CD4-positive, alpha-beta T cell treated with Interleukin-4 for 4 hours (primary cell): Measurements from ENCODE around the gene CISD2.
"Not testable (repeated sequence)": the region's sequence is repeated elsewhere in the genome, so short reads cannot be mapped to it uniquely, and the experiment has no call there.

ENCODE experiments used
- DNase-seq: peaks from one replicate; pipeline ENCODE4 v3.0.0-alpha.2; 2020

CISD2 gene

GRCh38 chr4:102868781-102869568, at the start of gene CISD2:
CISD2 (plus strand) TSS chr4:102868992; CDS start chr4:102869085, 93 bp downstream.
- peak; percentile 90 for DNase-seq

DNA sequence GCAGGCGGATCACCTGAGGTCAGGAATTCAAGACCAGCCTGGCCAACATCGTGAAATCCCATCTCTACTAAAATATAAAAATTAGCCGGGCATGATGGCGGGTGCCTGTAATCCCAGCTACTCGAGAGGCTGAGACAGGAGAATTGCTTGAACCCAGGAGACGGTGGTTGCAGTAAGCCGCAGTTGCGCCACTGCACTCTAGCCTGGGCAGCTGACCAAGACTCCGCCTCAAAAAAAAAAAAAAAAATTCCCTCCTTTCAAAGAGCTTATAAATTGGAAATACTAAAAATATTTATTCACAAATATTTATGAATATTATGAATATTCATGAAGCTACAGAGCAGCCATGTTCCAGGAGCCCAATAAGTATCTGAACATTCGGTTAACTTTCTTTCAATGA, 49.7 kb upstream of the CISD2 start:
- DNase-seq = not testable (repeated sequence)

- peak; percentile 55 for DNase-seq
Measured at GRCh38 chr4:102819588-102820365, 49.0 kb upstream of the CISD2 start.

GRCh38 chr4:102823464-102823863, 45.3 kb upstream of the CISD2 start:
- no peak for DNase-seq

- DNase-seq = no peak
Measured at GRCh38 chr4:102823897-102824296, 44.9 kb upstream of the CISD2 start.

- DNase-seq = no peak
Measured at GRCh38 chr4:102824398-102824797, 44.4 kb upstream of the CISD2 start.

- DNase-seq = peak; percentile 40
Measured at GRCh38 chr4:102825261-102826091, 43.3 kb upstream of the CISD2 start.

DNA sequence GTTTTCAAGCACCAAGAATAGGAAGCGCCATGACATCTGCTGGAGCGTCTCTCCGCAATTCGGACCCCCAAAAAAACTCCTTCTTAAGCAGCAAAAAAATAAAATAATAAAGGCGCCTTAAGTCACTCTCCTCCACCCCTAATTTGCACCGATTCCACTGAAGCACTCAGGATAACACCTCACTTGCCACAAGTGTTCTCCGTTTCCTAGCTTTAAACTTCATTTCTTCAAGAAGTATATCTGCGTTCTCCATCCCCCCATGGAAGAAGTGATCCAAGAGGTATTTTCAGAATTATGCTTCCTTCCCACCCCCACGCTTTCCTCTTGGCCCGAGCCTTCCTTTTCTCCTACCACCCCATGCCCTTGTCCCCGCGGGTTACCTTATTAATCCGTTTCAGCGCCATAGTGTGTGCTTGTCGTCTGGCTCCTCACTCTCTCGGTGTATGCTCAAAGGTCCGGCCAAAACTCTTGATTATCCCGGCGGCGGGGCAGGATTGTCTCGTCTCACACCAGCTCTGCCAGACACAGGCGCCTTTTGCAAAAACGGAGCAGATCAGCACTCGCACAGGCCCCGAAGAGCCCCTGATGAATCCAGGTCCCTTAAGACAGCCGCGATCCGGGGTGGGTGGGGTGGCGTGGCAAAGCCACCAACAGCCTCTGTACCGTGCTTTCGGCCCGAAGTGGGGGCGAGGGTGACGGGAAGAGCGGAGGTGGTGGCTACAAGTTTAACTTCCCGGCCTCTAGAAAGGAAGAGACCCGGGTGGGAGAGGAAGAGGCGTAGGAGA, 42.5 kb upstream of the CISD2 start:
- no peak for DNase-seq

- peak; percentile 96 for DNase-seq
Measured at GRCh38 chr4:102826890-102827673, 41.7 kb upstream of the CISD2 start, which contains the start of gene UBE2D3. UBE2D3 (minus strand) TSS chr4:102827551; CDS start chr4:102826508, 1,043 bp downstream.

GRCh38 chr4:102827674-102828496, 40.9 kb upstream of the CISD2 start:
- DNase-seq = peak; percentile 100

DNA sequence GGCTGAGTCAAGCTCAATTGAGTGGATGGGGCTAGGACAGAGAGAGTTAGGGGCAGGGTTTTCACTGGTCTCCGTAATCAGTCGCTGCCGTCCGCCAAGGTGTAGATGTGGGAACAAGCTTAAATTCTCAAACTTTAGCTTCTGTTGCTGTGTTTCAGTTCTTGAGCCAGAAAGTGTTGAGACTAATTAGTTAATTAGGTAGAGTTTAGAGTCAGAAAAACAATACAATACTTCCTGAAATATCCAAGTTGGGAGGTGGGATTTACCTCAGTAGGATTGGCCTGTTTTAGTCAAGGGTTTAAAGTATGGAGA, 40.3 kb upstream of the CISD2 start:
- DNase-seq = no peak

DNA sequence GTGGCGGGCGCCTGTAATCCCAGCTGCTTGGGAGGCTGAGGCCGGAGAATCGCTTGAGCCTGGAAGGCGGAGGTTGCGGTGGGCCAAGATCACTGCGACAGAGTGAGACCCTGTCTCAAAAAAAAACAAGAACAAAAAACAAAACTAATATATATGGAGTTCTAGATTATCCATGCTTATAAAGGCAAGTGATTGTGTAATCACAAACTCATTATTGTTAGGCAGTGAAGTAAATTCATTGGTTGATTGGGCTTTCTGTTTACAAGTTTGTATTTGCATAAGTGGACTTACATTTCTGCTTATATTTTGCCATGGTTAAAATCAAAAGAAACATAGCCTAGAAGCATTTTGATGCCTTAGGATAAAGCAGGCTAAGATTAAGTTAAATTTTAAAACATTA, 39.0 kb upstream of the CISD2 start:
- no peak for DNase-seq

DNA sequence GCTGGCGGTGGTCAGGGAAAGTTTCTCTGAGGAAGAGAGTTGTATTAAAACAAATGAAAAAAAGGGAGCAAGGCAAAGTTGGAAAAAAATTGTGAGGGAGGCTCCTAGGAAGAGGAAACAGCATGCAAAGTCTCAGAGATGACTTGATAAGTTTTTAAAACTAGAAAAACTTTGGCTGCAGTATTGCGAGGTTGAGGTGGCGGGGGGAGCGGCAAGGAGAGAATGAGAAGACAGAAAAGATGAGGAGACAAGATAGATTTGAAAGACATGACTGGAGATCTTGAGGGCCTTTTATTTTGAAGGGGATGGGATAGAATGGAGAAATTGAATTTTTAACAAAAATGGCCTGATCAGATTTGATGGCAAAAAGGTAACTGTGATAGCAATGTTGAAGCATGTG, 36.7 kb upstream of the CISD2 start:
- DNase-seq = no peak

GRCh38 chr4:102832667-102833066, 36.1 kb upstream of the CISD2 start:
- no peak for DNase-seq

DNA sequence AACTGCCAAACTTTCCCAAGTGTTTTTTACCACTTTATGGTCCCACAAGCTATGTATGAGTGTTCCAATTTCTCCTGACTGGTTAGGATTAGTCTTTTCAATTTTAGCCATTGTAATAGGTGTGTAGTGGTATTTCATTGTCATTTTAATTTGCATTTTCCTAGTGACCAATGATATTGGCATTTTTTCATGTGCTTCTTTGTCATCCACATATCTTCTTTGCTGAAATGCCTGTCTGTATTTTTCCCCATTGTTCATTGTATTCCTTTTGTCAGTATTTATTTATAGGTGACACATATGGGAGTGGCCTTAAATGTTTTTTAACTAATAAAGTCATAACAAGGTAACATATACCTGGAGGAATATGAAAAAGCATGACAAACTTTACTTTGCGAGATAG, 32.2 kb upstream of the CISD2 start:
- DNase-seq = no peak

DNA sequence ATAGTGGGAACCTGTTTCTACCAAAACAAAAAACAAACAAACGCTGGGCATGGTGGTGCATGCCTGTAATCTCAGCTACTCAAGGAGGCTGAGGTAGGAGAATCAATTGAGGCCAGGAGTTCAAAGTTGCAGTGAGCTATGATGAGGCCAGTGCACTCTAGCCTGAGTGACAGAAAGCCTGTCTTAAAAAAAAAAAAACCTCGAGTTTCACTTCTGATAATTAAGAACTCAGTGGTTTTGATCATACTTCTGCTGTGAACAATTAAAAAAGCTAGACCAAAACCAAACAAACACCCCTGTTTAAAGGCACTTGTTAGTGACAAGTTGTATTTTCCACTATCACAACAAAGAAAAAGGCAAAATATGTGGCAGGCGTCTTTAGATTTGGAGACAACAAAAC, 26.4 kb upstream of the CISD2 start:
- no peak for DNase-seq

DNA sequence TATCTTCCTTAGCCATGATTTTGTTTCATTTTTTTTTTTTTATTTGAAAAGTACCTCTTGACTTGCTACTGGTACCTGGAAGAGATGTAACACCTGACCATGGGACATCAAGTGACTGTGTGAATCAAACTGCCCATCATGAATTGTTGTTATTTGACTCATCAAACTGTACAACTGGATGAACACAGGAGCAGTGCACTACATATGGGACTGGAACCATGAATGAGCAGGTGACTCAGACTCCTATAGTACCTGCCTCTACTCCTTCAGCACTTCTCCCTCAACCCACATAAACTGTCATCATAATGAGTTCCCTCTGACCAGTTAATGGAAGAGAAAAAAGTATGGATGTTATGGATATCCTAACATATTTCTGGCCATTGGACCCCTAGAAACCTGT, 25.5 kb upstream of the CISD2 start:
- DNase-seq = no peak

GRCh38 chr4:102843938-102844337, 24.9 kb upstream of the CISD2 start:
- no peak for DNase-seq

DNA sequence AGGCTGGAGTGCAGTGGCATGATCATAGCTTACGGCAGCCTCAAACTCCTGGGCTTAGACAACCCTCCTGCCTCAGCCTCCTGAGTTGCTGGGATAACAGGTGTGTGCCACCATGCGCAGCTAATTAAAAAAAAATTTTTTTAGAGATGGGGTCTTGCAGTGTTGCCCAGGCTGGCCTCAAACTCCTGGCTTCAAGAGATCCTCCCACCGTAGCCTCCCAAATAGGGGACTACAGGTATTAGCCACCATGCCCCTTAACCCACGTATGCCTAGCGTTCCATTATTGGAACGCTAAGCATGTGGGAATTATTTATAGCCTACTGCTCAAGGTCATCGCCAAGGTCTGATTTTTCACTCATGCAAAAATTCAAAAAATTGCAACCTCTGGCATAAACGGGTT, 21.1 kb upstream of the CISD2 start:
- DNase-seq = no peak

DNA sequence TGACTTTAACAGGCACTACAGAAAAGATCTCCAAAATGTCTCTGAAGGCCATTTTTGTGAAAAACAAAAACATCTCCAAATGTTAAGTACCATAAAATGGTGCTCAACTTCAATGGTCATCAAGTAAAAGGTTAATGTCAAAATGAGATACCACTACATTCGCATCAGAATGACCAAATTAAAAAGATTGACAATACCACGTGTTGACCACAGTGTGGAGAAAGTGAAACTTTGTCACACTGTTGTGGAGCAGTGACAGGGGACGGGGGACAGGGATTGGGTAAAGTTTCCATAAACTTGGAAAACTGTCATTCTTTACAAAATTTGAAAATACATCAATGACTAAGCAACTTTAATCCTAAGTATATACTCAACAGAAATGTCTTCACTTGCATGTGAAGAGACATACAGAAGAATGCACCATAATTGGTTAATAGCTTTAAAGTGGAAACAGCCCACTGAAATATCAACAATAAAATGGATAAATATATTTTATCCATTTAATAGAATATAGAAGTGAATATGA, 19.1 kb upstream of the CISD2 start:
- no peak for DNase-seq

- DNase-seq = no peak
Measured at GRCh38 chr4:102850370-102850769, 18.4 kb upstream of the CISD2 start.
